ENCODE measurements around the gene RAB3IL1.

Gene RAB3IL1

DNA sequence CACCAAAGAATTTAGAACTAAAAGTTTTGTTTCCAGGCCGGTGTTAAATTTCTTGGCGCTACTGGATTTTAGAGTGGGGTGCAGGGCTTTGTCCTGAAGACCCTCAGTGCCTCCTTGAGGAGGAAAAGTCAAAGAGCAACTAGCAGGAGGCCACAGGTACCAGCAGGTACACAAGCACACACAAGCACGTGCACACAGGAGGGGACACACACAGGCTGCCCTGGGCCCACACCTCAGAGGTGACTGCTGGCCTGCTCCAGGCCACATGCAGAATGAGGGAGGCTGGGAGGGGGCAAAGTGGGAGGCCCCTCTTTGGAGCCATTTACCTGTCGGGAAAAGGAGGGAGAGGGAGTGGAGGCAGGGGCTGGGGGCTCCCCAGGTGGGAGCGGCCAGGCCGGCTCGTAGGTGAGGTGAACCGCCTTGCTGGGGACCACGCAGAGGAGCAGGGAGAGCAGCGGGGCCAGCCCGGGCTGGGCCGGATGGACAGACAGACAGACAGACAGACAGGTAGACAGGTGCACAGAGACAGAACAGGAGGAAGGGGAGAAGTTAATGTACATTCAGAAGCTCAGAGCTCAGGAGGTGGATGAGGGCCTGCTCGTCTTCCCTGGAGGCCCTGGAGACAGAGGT is 12.2 kb downstream of the RAB3IL1 start:
- Histone ChIP-seq H3K36me3 (ENCODE audit: control insufficient read depth, insufficient read depth, low read length) (no peaks in the 10 kb centered on the region), H3K27me3 (replicated peaks; ENCODE audit: control insufficient read depth, insufficient read depth, low read length, poor library complexity, severe bottlenecking) (no peaks in the 10 kb centered on the region), H3K4me1 (ENCODE audit: control insufficient read depth, insufficient read depth, low read length, poor library complexity, severe bottlenecking) (no peaks in the 10 kb centered on the region), H3K27ac (ENCODE audit: insufficient read depth, low read length, poor library complexity, severe bottlenecking) (no peak overlapping the region), H3K9me3 (ENCODE audit: control insufficient read depth, low read length) (no peaks in the 10 kb centered on the region), H3K4me3 (ENCODE audit: insufficient read depth, low read depth, low read length, poor library complexity, severe bottlenecking) (no peak overlapping the region)
- no peak for DNase-seq

DNA sequence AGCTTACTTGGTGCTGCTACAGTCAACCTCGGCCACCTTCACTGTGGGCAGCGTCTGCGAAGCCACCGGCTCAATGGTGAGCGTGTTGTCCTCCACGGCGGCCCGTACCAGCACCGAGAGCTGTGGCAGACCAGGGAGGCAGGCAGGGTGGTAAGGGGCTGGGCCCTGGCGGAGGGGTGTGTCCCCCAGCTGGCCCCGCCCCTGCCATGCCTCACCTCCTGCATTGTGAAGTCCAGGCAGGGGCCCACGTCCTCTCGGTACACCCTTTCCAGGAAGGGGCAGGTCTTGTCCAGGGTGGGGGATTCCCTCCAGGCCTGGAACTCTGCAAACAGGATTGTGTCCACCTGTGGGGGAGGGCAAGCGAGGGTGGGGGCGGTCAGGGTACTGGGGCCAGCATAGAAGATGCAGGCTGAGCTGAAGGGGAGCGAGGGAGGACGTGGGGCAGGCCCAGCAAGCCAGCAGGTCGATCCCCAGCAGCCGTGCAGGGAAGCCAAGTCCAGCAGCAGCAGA is 12.8 kb downstream of the RAB3IL1 start:
- no peaks in the 10 kb centered on the region for H3K27me3 ChIP-seq (replicated peaks; ENCODE audit: control insufficient read depth, insufficient read depth, low read length, poor library complexity, severe bottlenecking)
- no peak for DNase-seq
- H3K4me3 ChIP-seq (ENCODE audit: insufficient read depth, low read depth, low read length, poor library complexity, severe bottlenecking) = no peak overlapping the region
- no peaks in the 10 kb centered on the region for H3K36me3 ChIP-seq (ENCODE audit: control insufficient read depth, insufficient read depth, low read length)
- no peaks in the 10 kb centered on the region for H3K4me1 ChIP-seq (ENCODE audit: control insufficient read depth, insufficient read depth, low read length, poor library complexity, severe bottlenecking)
- no peak overlapping the region for H3K27ac ChIP-seq (ENCODE audit: insufficient read depth, low read length, poor library complexity, severe bottlenecking)
- no peaks in the 10 kb centered on the region for H3K9me3 ChIP-seq (ENCODE audit: control insufficient read depth, low read length)

DNA sequence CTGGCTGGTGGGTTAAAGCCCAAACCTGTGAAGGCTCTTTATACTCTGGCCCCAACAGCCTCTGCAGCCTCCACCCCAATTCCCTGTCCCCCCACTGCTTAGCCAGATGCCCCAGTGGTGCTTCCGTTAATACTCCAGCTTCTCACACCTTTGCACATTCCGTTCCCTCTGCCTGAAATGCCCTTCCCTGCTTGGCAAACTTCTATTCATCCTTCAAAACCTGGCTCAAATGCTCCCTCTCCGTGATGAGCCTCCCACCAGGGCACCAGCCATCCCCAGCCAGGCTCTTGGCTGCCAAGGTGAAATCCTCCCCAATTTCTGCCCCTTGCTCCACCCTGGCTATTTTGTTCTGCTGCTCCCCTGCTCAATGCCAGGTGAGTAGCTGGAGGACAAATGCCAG is 13.5 kb downstream of the RAB3IL1 start:
- Histone ChIP-seq H3K4me1 (ENCODE audit: control insufficient read depth, insufficient read depth, low read length, poor library complexity, severe bottlenecking) (no peaks in the 10 kb centered on the region), H3K27me3 (replicated peaks; ENCODE audit: control insufficient read depth, insufficient read depth, low read length, poor library complexity, severe bottlenecking) (no peaks in the 10 kb centered on the region), H3K36me3 (ENCODE audit: control insufficient read depth, insufficient read depth, low read length) (no peaks in the 10 kb centered on the region), H3K4me3 (ENCODE audit: insufficient read depth, low read depth, low read length, poor library complexity, severe bottlenecking) (no peak overlapping the region), H3K27ac (ENCODE audit: insufficient read depth, low read length, poor library complexity, severe bottlenecking) (no peak overlapping the region), H3K9me3 (ENCODE audit: control insufficient read depth, low read length) (no peaks in the 10 kb centered on the region)
- DNase-seq = no peak

DNA sequence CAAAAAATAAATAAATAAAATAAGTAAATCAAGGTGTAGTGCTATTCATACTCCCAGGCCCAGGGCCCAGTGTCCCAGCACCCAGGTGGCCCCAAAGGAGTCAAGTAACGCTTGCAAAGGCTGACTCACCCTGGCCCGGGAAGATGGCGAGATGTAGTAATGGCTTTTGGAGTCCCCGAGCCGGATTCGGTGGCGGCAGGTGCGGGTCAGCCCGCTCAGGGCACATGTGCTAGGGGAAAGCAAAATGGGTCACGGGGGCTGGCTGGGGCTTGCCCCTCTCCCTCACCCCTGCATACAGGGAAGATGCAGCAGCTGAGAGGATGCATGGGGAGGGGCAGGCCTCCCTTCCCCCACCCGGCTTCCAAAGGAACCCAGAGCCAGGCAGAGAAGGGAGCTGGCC is 15.1 kb downstream of the RAB3IL1 start:
- H3K36me3 ChIP-seq (ENCODE audit: control insufficient read depth, insufficient read depth, low read length) = no peaks in the 10 kb centered on the region
- H3K4me3 ChIP-seq (ENCODE audit: insufficient read depth, low read depth, low read length, poor library complexity, severe bottlenecking) = no peak overlapping the region
- H3K9me3 ChIP-seq (ENCODE audit: control insufficient read depth, low read length) = no peaks in the 10 kb centered on the region

DNA sequence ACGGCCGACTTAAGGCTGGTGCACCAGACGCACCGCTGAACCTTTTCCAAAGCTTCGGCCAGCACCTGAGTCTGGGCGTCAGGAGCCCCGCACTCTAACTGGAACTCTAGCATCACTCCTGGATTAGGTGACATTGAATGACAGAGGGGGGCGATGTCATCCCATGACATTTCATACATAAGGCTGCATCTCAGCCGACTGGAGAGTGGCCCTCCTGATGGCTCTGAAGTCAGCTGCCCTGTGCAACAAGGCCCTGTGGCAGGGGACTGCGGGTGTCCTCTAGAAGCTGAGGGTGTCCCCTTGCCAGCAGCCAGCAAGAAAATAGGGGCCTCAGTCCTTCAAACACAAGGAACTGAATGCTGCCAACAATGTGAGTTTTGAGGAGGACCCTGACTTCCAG is 16.0 kb downstream of the RAB3IL1 start:
- Histone ChIP-seq H3K9me3 (ENCODE audit: control insufficient read depth, low read length) (no peaks in the 10 kb centered on the region), H3K27ac (ENCODE audit: insufficient read depth, low read length, poor library complexity, severe bottlenecking) (no peak overlapping the region), H3K4me3 (ENCODE audit: insufficient read depth, low read depth, low read length, poor library complexity, severe bottlenecking) (no peak overlapping the region), H3K36me3 (ENCODE audit: control insufficient read depth, insufficient read depth, low read length) (no peaks in the 10 kb centered on the region), H3K4me1 (ENCODE audit: control insufficient read depth, insufficient read depth, low read length, poor library complexity, severe bottlenecking) (no peaks in the 10 kb centered on the region), H3K27me3 (replicated peaks; ENCODE audit: control insufficient read depth, insufficient read depth, low read length, poor library complexity, severe bottlenecking) (no peaks in the 10 kb centered on the region)
- no peak for DNase-seq

More for the DNA sequence above, 15.1 kb downstream of the RAB3IL1 start:
- Histone ChIP-seq H3K27me3 (replicated peaks; ENCODE audit: control insufficient read depth, insufficient read depth, low read length, poor library complexity, severe bottlenecking) (no peaks in the 10 kb centered on the region), H3K4me1 (ENCODE audit: control insufficient read depth, insufficient read depth, low read length, poor library complexity, severe bottlenecking) (no peaks in the 10 kb centered on the region), H3K27ac (ENCODE audit: insufficient read depth, low read length, poor library complexity, severe bottlenecking) (no peak overlapping the region)
- no peak for DNase-seq

DNA sequence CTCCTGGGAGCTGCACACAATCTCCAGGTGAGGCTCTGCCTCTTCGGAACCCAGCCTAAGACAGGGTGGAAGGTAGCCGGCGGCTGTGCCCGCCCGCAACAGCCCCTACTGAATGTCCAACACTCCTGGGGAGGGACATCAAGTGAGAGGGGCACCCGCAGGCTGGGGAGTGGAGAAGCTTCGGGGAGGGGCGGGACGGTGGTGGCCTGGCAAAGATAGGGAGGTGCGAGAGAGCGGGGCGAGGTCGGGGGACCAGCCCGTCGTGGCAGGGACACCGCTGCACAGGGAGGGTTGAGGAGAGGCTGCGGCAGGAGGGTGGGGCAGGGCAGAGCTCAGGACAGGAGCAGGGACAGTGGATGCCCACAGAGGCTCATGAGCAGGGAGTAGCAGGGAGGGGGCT is 17.1 kb downstream of the RAB3IL1 start:
- H3K27ac ChIP-seq (ENCODE audit: insufficient read depth, low read length, poor library complexity, severe bottlenecking) = no peak overlapping the region
- no peaks in the 10 kb centered on the region for H3K36me3 ChIP-seq (ENCODE audit: control insufficient read depth, insufficient read depth, low read length)
- no peaks in the 10 kb centered on the region for H3K27me3 ChIP-seq (replicated peaks; ENCODE audit: control insufficient read depth, insufficient read depth, low read length, poor library complexity, severe bottlenecking)
- no peak for DNase-seq
- no peaks in the 10 kb centered on the region for H3K4me1 ChIP-seq (ENCODE audit: control insufficient read depth, insufficient read depth, low read length, poor library complexity, severe bottlenecking)
- no peak overlapping the region for H3K4me3 ChIP-seq (ENCODE audit: insufficient read depth, low read depth, low read length, poor library complexity, severe bottlenecking)
- H3K9me3 ChIP-seq (ENCODE audit: control insufficient read depth, low read length) = no peaks in the 10 kb centered on the region

DNA sequence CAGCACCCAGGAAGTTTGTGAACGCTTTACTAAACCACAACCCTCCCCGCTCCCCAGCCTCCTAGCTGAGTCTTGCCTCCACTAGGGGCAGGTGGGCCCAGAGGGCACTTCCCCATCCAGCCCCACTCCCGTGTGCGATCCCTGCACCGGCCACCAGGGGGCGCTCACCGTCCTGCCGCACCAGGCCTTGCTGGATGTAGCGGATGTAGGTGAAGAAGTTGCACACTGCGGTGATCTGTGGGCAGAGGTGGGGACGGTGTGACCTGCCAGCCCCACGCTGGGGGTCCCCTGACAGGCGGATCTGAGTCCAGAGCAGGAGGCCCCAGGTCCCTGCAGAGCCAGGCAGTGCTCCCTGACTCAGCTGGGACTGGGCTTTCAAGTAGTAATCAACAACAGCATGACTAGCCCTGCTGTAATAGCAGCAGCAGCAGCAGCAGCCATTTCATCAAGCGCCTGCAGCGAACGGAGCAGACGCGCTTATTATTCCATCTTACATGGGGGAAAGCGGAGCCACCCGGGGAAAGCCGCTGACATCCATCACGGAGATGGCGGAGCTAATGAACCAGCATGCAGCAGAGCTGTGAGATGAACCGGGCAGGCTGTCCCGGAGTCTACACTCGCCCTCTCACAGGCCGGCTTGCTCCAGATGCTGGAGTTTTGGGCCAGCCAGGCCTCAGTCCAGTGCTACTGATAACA is 18.1 kb downstream of the RAB3IL1 start:
- H3K4me1 ChIP-seq (ENCODE audit: control insufficient read depth, insufficient read depth, low read length, poor library complexity, severe bottlenecking) = no peaks in the 10 kb centered on the region
- H3K4me3 ChIP-seq (ENCODE audit: insufficient read depth, low read depth, low read length, poor library complexity, severe bottlenecking) = no peak overlapping the region
- peak; percentile 83 to 86 (median 85) for DNase-seq
- no peak overlapping the region for H3K27ac ChIP-seq (ENCODE audit: insufficient read depth, low read length, poor library complexity, severe bottlenecking)
- no peaks in the 10 kb centered on the region for H3K36me3 ChIP-seq (ENCODE audit: control insufficient read depth, insufficient read depth, low read length)
- no peaks in the 10 kb centered on the region for H3K9me3 ChIP-seq (ENCODE audit: control insufficient read depth, low read length)
- H3K27me3 ChIP-seq (replicated peaks; ENCODE audit: control insufficient read depth, insufficient read depth, low read length, poor library complexity, severe bottlenecking) = no peaks in the 10 kb centered on the region

DNA sequence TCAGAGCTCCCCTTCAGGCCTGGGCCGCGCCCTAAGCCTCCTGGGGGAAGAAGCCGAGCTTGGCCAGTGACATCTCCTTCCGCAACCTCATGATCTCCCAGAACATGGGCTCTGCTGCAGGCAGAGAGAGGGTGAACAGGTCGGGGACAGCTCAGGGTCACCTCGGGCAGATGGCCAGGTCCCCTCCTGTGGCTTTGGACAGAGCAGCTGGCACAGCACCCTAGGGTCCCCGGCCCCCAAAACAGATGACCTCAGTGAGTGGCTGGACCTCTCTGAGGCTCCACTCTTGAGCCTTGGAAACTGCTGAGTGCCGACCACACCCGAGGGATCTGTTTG is 19.2 kb downstream of the RAB3IL1 start:
- Histone ChIP-seq H3K4me1 (ENCODE audit: control insufficient read depth, insufficient read depth, low read length, poor library complexity, severe bottlenecking) (no peaks in the 10 kb centered on the region), H3K4me3 (ENCODE audit: insufficient read depth, low read depth, low read length, poor library complexity, severe bottlenecking) (no peak overlapping the region), H3K9me3 (ENCODE audit: control insufficient read depth, low read length) (no peaks in the 10 kb centered on the region), H3K36me3 (ENCODE audit: control insufficient read depth, insufficient read depth, low read length) (no peaks in the 10 kb centered on the region), H3K27me3 (replicated peaks; ENCODE audit: control insufficient read depth, insufficient read depth, low read length, poor library complexity, severe bottlenecking) (no peaks in the 10 kb centered on the region), H3K27ac (ENCODE audit: insufficient read depth, low read length, poor library complexity, severe bottlenecking) (no peak overlapping the region)
- DNase-seq = no peak

DNA sequence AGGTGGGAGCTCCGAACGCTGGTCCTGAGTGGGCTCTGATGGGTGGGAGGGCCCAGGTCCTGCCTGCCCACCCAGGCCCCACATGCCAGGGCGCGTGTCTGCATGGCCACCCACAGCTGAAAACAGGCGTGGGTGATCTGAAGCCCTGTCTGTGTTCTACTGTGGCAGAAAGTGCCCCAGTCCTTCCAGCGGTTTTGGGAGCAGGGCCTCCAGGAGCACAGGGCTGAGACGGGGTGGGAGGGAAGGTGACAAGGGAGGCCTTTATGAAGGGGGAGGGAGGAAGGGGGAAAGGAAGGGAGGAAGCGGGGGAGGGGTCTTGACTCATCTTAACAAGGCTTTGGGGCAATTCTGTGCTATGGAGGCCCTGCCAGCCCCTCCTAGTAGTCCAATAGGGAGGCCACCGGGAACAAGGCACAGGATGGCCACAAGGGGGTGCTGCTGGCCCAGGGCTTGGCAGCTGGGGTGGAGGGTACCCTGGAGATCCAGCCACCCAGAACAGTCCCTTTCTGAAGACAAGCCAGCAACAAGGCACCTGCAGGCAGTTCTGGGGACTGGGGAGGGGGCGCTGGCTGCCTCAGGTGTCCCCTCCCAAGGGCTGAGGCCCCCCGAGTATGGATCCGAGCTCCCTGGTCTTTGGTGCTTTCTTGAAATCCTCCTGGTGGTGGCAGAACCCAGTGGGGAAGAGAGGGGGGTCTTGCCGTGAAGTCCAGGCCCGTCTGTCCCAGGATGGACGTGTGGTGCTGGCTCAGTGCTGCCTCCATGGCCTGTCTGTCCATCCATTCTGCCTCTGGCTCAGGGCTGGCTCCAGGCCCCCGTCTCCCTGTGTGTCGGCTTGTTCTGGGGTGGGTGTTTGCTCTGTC is 19.7 kb downstream of the RAB3IL1 start:
- H3K27ac ChIP-seq (ENCODE audit: insufficient read depth, low read length, poor library complexity, severe bottlenecking) = no peak overlapping the region
- H3K4me1 ChIP-seq (ENCODE audit: control insufficient read depth, insufficient read depth, low read length, poor library complexity, severe bottlenecking) = no peaks in the 10 kb centered on the region
- peak; percentile 39 to 61 (median 51) for DNase-seq
- H3K36me3 ChIP-seq (ENCODE audit: control insufficient read depth, insufficient read depth, low read length) = no peaks in the 10 kb centered on the region
- no peaks in the 10 kb centered on the region for H3K27me3 ChIP-seq (replicated peaks; ENCODE audit: control insufficient read depth, insufficient read depth, low read length, poor library complexity, severe bottlenecking)
- H3K4me3 ChIP-seq (ENCODE audit: insufficient read depth, low read depth, low read length, poor library complexity, severe bottlenecking) = no peak overlapping the region
- no peaks in the 10 kb centered on the region for H3K9me3 ChIP-seq (ENCODE audit: control insufficient read depth, low read length)
